Stomach (tissue), 9 donors: Measurements from ENCODE around the gene CIAO2B. TPM values are rescaled to one million over a fixed set of nuclear protein-coding genes. Genes with fewer than 3 reads are reported as not detected.

Experiments used
- DNase-seq, 2 donors: peaks; one replicate each; pipeline versions ENCODE4 v3.0.0 to v3.0.0-alpha.2; 2013 to 2019
- H3K27ac ChIP-seq, 5 donors: fragments of 200-600 bp in 4 of 5; sonication (generic) in 4 of 5; one replicate each; pipeline ENCODE4 v1.5.1; 2013 to 2019; ENCODE audit warnings: mild to moderate bottlenecking in 1 of 5, moderate library complexity in 1 of 5
- H3K27me3 ChIP-seq, 3 donors: fragments of 200-600 bp; sonication (generic); one replicate each; pipeline ENCODE4 v1.5.1; 2017 to 2019; ENCODE audit warnings: mixed run types in 1 of 3
- H3K36me3 ChIP-seq, 4 donors: fragments of 200-600 bp; sonication (generic); 1 replicate in 3 of 4; 2 replicates in 1 of 4; pipeline ENCODE4 v1.5.1; 2016 to 2019
- H3K4me1 ChIP-seq, 4 donors: fragments of 200-600 bp; sonication (generic); one replicate each; pipeline ENCODE4 v1.5.1; 2016 to 2019
- H3K4me3 ChIP-seq, 4 donors: fragments of 200-600 bp; sonication (generic) in 3 of 4; one replicate each; pipeline ENCODE4 v1.5.1; 2016 to 2019; ENCODE audit warnings: mild to moderate bottlenecking in 1 of 4
- H3K9me3 ChIP-seq, 4 donors: fragments of 200-600 bp; sonication (generic); one replicate each; pipeline ENCODE4 v1.5.1; 2016 to 2019
- CTCF ChIP-seq, 7 experiments: fragments of 450-650 bp in 4 of 7; fragments of 200-600 bp in 3 of 7; sonication (generic) in 3 of 7; IDR thresholded peaks; one replicate each; pipeline ENCODE4 v1.5.1; 2016 to 2019; ENCODE audit warnings: antibody characterized with exemption in 7 of 7, control low read depth in 2 of 7, mild to moderate bottlenecking in 1 of 7
- EP300 ChIP-seq: sonication (generic); formaldehyde crosslinking; IDR thresholded peaks from one replicate; pipeline ENCODE4 v1.6.1; 2017; ENCODE audit warnings: antibody characterized with exemption
- POLR2A ChIP-seq, 4 donors: fragments of 450-650 bp; IDR thresholded peaks; one replicate each; pipeline ENCODE4 v1.6.1; 2016; ENCODE audit warnings: antibody characterized with exemption in 4 of 4, control low read depth in 2 of 4, mild to moderate bottlenecking in 1 of 4, moderate library complexity in 1 of 4
- POLR2AphosphoS5 ChIP-seq, 3 donors: sonication (generic); formaldehyde crosslinking; IDR thresholded peaks; one replicate each; pipeline ENCODE4 v1.6.1; 2016; ENCODE audit warnings: antibody characterized with exemption in 3 of 3
- WGBS, 5 donors: extraction: QIAGEN DNeasy Blood & Tissue Kit in 3 of 5; methylation state at CpG; one replicate each; pipeline versions ENCODE4 v1.1.5 to v1.1.7; 2013 to 2018; 5-methylcytosine and 5-hydroxymethylcytosine counted together
- intact Hi-C: fragments of 100-400 bp; cut with DNase I; formaldehyde crosslinking; loops from one replicate; pipeline ENCODE4 v1.15.1; 2023; ENCODE audit warnings: low total_unique reads
- polyA plus RNA-seq, 3 donors: library from polyadenylated mRNA; stranded (reverse); fragments of 200-250 nt; gene quantifications; one replicate each; pipeline ENCODE4 v1.2.3, GENCODE V29; 2013
- total RNA-seq, 5 donors: library from RNA; depleted of rRNA; stranded (reverse); fragments of >200 nt; gene quantifications; one replicate each; pipeline versions ENCODE4 v1.1.0 to v1.2.3, GENCODE V29; 2014 to 2016
- donor health status: healthy with polysubstance abuse.
- donor health status: Bipolar disorder and iron deficiency.
- donor health status: healthy.

The CIAO2B gene
- total and polyA plus RNA-seq, 8 donors = 4.3 to 176 (median 76.1) TPM

- Histone ChIP-seq H3K36me3 (peaks cover 13 to 42% (median 35%) of the 10 kb centered on the region in 4 donors), H3K27me3 (no peaks in the 10 kb centered on the region), H3K9me3 (no peaks in the 10 kb centered on the region), H3K4me3 (no peak overlapping the region), H3K4me1 (peaks cover 11 to 31% (median 20%) of the 10 kb centered on the region in 4 donors), H3K27ac (no peak overlapping the region)
- intact Hi-C loops = no loop called here
- TF ChIP-seq EP300 (no peak), POLR2A (IDR thresholded peaks at IDR 0.05) (no peak), CTCF (IDR thresholded peaks at IDR 0.05) (no peak), POLR2AphosphoS5 (IDR thresholded peaks at IDR 0.05) (no peak)
- 87 to 90% (median 90%) methylated on average over 11 to 12 of the region's 12 CpGs for WGBS, 5 donors
- no peak for DNase-seq
Observed at GRCh38 chr16:66885491-66885890, 48.7 kb downstream of the CIAO2B start.

- intact Hi-C loops = no loop called here
- peaks cover 13 to 40% (median 33%) of the 10 kb centered on the region in 4 donors for H3K36me3 ChIP-seq
- 92 to 98% (median 97%) methylated on average over 3 of the region's 3 CpGs for WGBS, 5 donors
- peaks cover 15 to 36% (median 23%) of the 10 kb centered on the region in 4 donors for H3K4me1 ChIP-seq
- H3K27me3 ChIP-seq = no peaks in the 10 kb centered on the region
- DNase-seq = no peak
- H3K4me3 ChIP-seq = no peak overlapping the region
- H3K27ac ChIP-seq = no peak overlapping the region
- TF ChIP-seq POLR2A (IDR thresholded peaks at IDR 0.05) = no peak
- no peaks in the 10 kb centered on the region for H3K9me3 ChIP-seq
Observed at GRCh38 chr16:66882702-66883101, 51.5 kb downstream of the CIAO2B start.

Other genes starting within 250 kb of the CIAO2B start
- gene CMTM4, start 237.7 kb downstream of the CIAO2B start, total RNA-seq = 100 to 1,000 TPM in 3 of 5 donors, 10 to 100 TPM in 2; 10.5 to 244 (median 127) TPM
- gene CMTM4, start 237.7 kb downstream of the CIAO2B start, polyA plus RNA-seq = 10 to 100 TPM; 15.1 to 38.2 (median 24.1) TPM
- 100 to 1,000 TPM in 4 of 5 donors, 10 to 100 TPM in 1; 53.1 to 264 (median 211) TPM for gene DYNC1LI2, start 182.8 kb downstream of the CIAO2B start, total RNA-seq
- gene DYNC1LI2, start 182.8 kb downstream of the CIAO2B start, polyA plus RNA-seq = 10 to 100 TPM; 34.5 to 67.4 (median 51.6) TPM
- gene TERB1, start 132.8 kb downstream of the CIAO2B start, total RNA-seq = not detected
- gene TERB1, start 132.8 kb downstream of the CIAO2B start, polyA plus RNA-seq = not detected
- 10 to 100 TPM in 4 of 5 donors, 1 to 10 TPM in 1; 4.5 to 72.1 (median 16.9) TPM for gene NAE1, start 103.4 kb downstream of the CIAO2B start, total RNA-seq
- 10 to 100 TPM; 25.6 to 40.8 (median 32.0) TPM for gene NAE1, start 103.4 kb downstream of the CIAO2B start, polyA plus RNA-seq
- gene CA7, start 90.0 kb downstream of the CIAO2B start, total RNA-seq = 10 to 100 TPM in 1 of 5 donors, under 1 TPM in 1, not detected in 3; 0.55 to 27.8 TPM
- gene CA7, start 90.0 kb downstream of the CIAO2B start, polyA plus RNA-seq = under 1 TPM in 1 of 3 donors, not detected in 2; 0.10 TPM
- 10 to 100 TPM in 1 of 5 donors, 1 to 10 TPM in 4; 4.9 to 96.9 (median 7.5) TPM for gene PDP2, start 53.9 kb downstream of the CIAO2B start, total RNA-seq
- 1 to 10 TPM; 1.6 to 2.1 (median 1.9) TPM for gene PDP2, start 53.9 kb downstream of the CIAO2B start, polyA plus RNA-seq
- 1 to 10 TPM in 1 of 5 donors, under 1 TPM in 1, not detected in 3; 0.14 to 1.1 TPM for gene CDH16, start 15.5 kb downstream of the CIAO2B start, total RNA-seq
- 1 to 10 TPM in 1 of 3 donors, not detected in 2; 2.3 TPM for gene CDH16, start 15.5 kb downstream of the CIAO2B start, polyA plus RNA-seq
- 10 to 100 TPM in 2 of 5 donors, 1 to 10 TPM in 3; 1.0 to 39.7 (median 3.6) TPM for gene RRAD, start 8.9 kb downstream of the CIAO2B start, total RNA-seq
- gene RRAD, start 8.9 kb downstream of the CIAO2B start, polyA plus RNA-seq = 10 to 100 TPM in 1 of 3 donors, 1 to 10 TPM in 2; 2.9 to 37.8 (median 3.4) TPM
- gene CES2, start 1.1 kb upstream of the CIAO2B start, total RNA-seq = 100 to 1,000 TPM in 1 of 5 donors, 10 to 100 TPM in 4; 16.9 to 893 (median 47.4) TPM
- 10 to 100 TPM; 24.9 to 32.7 (median 26.1) TPM for gene CES2, start 1.1 kb upstream of the CIAO2B start, polyA plus RNA-seq
- 100 to 1,000 TPM in 1 of 5 donors, 10 to 100 TPM in 1, 1 to 10 TPM in 1, under 1 TPM in 1, not detected in 1; 0.37 to 145 (median 8.3) TPM for gene CES3, start 26.9 kb upstream of the CIAO2B start, total RNA-seq
- gene CES3, start 26.9 kb upstream of the CIAO2B start, polyA plus RNA-seq = 1 to 10 TPM in 1 of 3 donors, under 1 TPM in 1, not detected in 1; 0.56 to 2.8 TPM
- 10 to 100 TPM in 2 of 5 donors, 1 to 10 TPM in 3; 3.3 to 22.3 (median 7.0) TPM for gene CES4A, start 54.2 kb upstream of the CIAO2B start, total RNA-seq
- gene CES4A, start 54.2 kb upstream of the CIAO2B start, polyA plus RNA-seq = 10 to 100 TPM in 1 of 3 donors, 1 to 10 TPM in 2; 3.2 to 16.5 (median 3.7) TPM
- gene CBFB, start 94.7 kb upstream of the CIAO2B start, total RNA-seq = 10 to 100 TPM in 4 of 5 donors, 1 to 10 TPM in 1; 4.1 to 68.1 (median 46.2) TPM
- gene CBFB, start 94.7 kb upstream of the CIAO2B start, polyA plus RNA-seq = 10 to 100 TPM; 13.1 to 17.7 (median 14.9) TPM
- gene PHAF1, start 175.5 kb upstream of the CIAO2B start, total RNA-seq = 10 to 100 TPM in 3 of 5 donors, 1 to 10 TPM in 2; 4.6 to 39.6 (median 13.4) TPM
- gene PHAF1, start 175.5 kb upstream of the CIAO2B start, polyA plus RNA-seq = 1 to 10 TPM; 5.1 to 7.6 (median 7.5) TPM
- 10 to 100 TPM in 1 of 5 donors, 1 to 10 TPM in 3, under 1 TPM in 1; 0.58 to 11.2 (median 4.3) TPM for gene B3GNT9, start 216.6 kb upstream of the CIAO2B start, total RNA-seq
- gene B3GNT9, start 216.6 kb upstream of the CIAO2B start, polyA plus RNA-seq = 1 to 10 TPM; 3.5 to 7.9 (median 4.0) TPM
- gene TRADD, start 225.5 kb upstream of the CIAO2B start, total RNA-seq = 100 to 1,000 TPM in 1 of 5 donors, 10 to 100 TPM in 4; 10.6 to 112 (median 38.4) TPM
- gene TRADD, start 225.5 kb upstream of the CIAO2B start, polyA plus RNA-seq = 10 to 100 TPM; 18.9 to 39.4 (median 34.8) TPM
- gene FBXL8, start 225.6 kb upstream of the CIAO2B start, total RNA-seq = 100 to 1,000 TPM in 1 of 5 donors, 10 to 100 TPM in 3, 1 to 10 TPM in 1; 5.5 to 412 (median 51.3) TPM
- 10 to 100 TPM in 2 of 3 donors, 1 to 10 TPM in 1; 8.3 to 18.3 (median 10.7) TPM for gene FBXL8, start 225.6 kb upstream of the CIAO2B start, polyA plus RNA-seq
- 100 to 1,000 TPM in 1 of 5 donors, 10 to 100 TPM in 3, 1 to 10 TPM in 1; 9.5 to 630 (median 36.5) TPM for gene HSF4, start 230.3 kb upstream of the CIAO2B start, total RNA-seq
- gene HSF4, start 230.3 kb upstream of the CIAO2B start, polyA plus RNA-seq = 10 to 100 TPM; 23.8 to 65.4 (median 27.9) TPM
- gene NOL3, start 236.1 kb upstream of the CIAO2B start, total RNA-seq = 100 to 1,000 TPM in 1 of 5 donors, 10 to 100 TPM in 4; 11.4 to 492 (median 39.4) TPM
- 10 to 100 TPM; 17.2 to 59.7 (median 21.5) TPM for gene NOL3, start 236.1 kb upstream of the CIAO2B start, polyA plus RNA-seq
- gene MATCAP1, start 249.6 kb upstream of the CIAO2B start, total RNA-seq = 100 to 1,000 TPM in 1 of 5 donors, 10 to 100 TPM in 4; 13.2 to 156 (median 24.0) TPM
- gene MATCAP1, start 249.6 kb upstream of the CIAO2B start, polyA plus RNA-seq = 10 to 100 TPM in 1 of 3 donors, 1 to 10 TPM in 2; 8.5 to 25.7 (median 9.5) TPM